Measurements from ENCODE around the gene RNF208. TPM values are rescaled to one million over a fixed set of nuclear protein-coding genes. Genes with fewer than 3 reads are reported as not detected.
A peak's percentile ranks its signal among the peaks of the same experiment; 100 is the strongest.

RNF208 gene
- total and polyA plus RNA-seq, 9 of the 15 experiments (the other 6 are each of a cell fraction or from before 2014, with no cell fraction given): 0.15 to 6.9 (median 0.50) TPM; not detected in 2

DNA sequence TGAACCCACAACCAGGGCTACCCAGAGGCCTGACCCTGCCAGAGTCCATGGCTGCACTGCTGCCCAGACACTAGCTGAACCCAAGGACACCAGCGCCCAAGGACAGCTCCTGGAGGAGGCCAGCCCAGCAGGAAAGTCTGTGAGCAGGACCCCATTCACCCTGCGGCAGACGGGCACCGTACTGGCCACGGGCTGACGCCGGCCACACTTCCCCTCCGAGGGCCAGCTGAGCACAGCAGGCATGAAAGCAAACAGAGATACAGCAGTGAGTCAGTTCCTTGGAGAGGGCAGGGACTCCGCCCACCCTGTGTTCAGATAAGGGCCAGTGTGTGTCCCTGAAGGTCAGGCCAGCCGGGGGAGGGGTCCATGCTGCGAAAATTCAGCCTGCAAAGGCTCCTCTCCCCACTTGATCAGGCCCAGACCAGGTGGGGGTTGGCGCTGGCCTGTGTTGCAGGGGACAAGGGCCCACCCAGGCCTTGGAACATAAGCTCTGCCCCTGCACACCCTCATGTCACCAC, 3.2 kb downstream of the RNF208 start (continued):
- TF ChIP-seq CBX5 (IDR thresholded peaks at IDR 0.05; ENCODE audit: borderline replicate concordance, low read depth): no peak
- TF ChIP-seq FOXK1 (CRISPR knock-in tag; IDR thresholded peaks at IDR 0.05; ENCODE audit: borderline replicate concordance): no peak
- no peak for TF ChIP-seq GTF2F1 (IDR thresholded peaks at IDR 0.05; ENCODE audit: low read depth, low read length)

DNA sequence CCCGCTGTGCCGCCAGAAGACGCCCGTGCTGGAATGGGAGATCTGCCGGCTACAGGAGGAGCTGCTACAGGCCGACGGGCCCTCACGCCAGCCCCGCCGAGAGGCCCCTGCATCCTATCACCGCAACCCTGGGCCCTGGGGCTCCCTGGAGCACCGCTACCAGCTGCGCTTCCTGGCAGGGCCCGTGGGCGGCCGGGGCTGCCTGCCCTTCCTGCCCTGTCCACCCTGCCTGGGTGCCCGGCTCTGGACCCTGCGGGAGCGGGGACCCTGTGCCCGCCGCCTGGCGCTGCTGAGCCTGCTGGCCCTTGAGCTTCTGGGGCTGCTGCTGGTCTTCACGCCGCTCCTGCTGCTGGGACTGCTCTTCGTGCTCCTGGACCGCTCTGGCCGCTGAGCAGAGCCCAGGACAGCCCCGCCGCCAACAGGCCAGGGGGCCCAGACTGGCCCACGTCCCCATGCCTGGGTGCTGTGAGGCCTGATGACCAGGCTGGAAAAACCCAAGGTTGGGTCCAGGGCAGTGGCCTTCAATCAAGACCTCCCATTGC, 3.8 kb downstream of the RNF208 start:
- no peak for FAIRE-seq
- intact Hi-C loops (cut with micrococcal nuclease): loop anchor here (2.0 kb wide), 1 partner anchor 17 kb away; the partner anchor contains the start of gene TPRN
- no peak for DNase-seq (ENCODE audit: extremely low read depth in 1 of 4, low spot score in 3 of 4)
- Histone ChIP-seq H3K4me1 (replicated peaks in 1 of 2; ENCODE audit: control insufficient read depth in 2 of 2, insufficient read depth in 2 of 2, low read length in 2 of 2) (peaks cover 34 to 91% of the 10 kb centered on the region in 2 experiments), H3K4me2 (ENCODE audit: insufficient read depth, low read length) (peak overlapping the region; percentile 82), H3K9me3 (replicated peaks; ENCODE audit: control insufficient read depth, insufficient read depth, low read depth, low read length) (no peaks in the 10 kb centered on the region), H3K79me2 (ENCODE audit: control insufficient read depth, insufficient read depth, low read length) (peaks cover 18% of the 10 kb centered on the region; the same call in 2 of the 3 replicates), H3K27ac (ENCODE audit: extremely low read depth, low read depth, low read length) (peak overlapping the region; percentile 72), H3K9ac (ENCODE audit: insufficient read depth in 1 of 2, low read depth in 2 of 2, low read length in 2 of 2) (peak overlapping the region; percentile 76 to 92), H3K27me3 (ENCODE audit: control insufficient read depth in 2 of 2, insufficient read depth in 2 of 2, low read length in 2 of 2) (no peaks in the 10 kb centered on the region), H3K36me3 (ENCODE audit: control insufficient read depth, insufficient read depth, low read length) (peaks cover 32% of the 10 kb centered on the region; the same call in 1 of the 3 replicates), H2AFZ (ENCODE audit: low read depth, low read length) (no peak overlapping the region), H4K20me1 (replicated peaks; ENCODE audit: control insufficient read depth, insufficient read depth, low read length) (no peaks in the 10 kb centered on the region), H3K4me3 (no peak overlapping the region), H3K9me1 (ENCODE audit: control insufficient read depth, insufficient read depth, low read length) (no peaks in the 10 kb centered on the region)
- in situ Hi-C loops (cut with MboI): no loop called here
- POLR2A ChIA-PET: interaction anchor here (0.5 to 2.1 kb wide), 11 partner anchors 9 to 222 kb away, joined by 3 to 13 read pairs (median 5); partner anchors contain the start of genes CLIC3, TPRN and TUBB4B
- TF ChIP-seq, protein P1, sequence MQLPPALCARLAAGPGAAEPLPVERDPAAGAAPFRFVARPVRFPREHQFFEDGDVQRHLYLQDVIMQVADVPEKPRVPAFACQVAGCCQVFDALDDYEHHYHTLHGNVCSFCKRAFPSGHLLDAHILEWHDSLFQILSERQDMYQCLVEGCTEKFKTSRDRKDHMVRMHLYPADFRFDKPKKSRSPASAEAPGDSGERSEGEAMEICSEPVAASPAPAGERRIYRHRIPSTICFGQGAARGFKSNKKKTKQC (CRISPR knock-in tag; IDR thresholded peaks at IDR 0.05): 0 out of 2 replicates have a peak, but pooled peaks have one; percentile 9
- TF ChIP-seq FOXM1 (IDR thresholded peaks at IDR 0.05; ENCODE audit: low read depth) (no peak), FOXM1 (CRISPR knock-in tag; IDR thresholded peaks at IDR 0.05; ENCODE audit: low read depth) (no peak), ZNF282 (CRISPR knock-in tag; IDR thresholded peaks at IDR 0.05) (0 out of 2 replicates have a peak, but pooled peaks have one; percentile 27), CAMTA2 (CRISPR knock-in tag; conservative IDR thresholded peaks at IDR 0.05) (0 out of 2 replicates have a peak, but pooled peaks have one; percentile 5), FIP1L1 (IDR thresholded peaks at IDR 0.05; ENCODE audit: low read depth, low read length, poor library complexity, severe bottlenecking) (peak; percentile 39), CBX8 (IDR thresholded peaks at IDR 0.05; ENCODE audit: borderline replicate concordance, extremely low read depth, low read depth, low read length, poor library complexity, severe bottlenecking) (no peak), ZNF589 (CRISPR knock-in tag; IDR thresholded peaks at IDR 0.05; ENCODE audit: low read depth) (0 out of 2 replicates have a peak, but pooled peaks have one; percentile 1), ZNF175 (CRISPR knock-in tag; IDR thresholded peaks at IDR 0.05; ENCODE audit: low read depth) (no peak)
- TF ChIP-seq, protein P2, sequence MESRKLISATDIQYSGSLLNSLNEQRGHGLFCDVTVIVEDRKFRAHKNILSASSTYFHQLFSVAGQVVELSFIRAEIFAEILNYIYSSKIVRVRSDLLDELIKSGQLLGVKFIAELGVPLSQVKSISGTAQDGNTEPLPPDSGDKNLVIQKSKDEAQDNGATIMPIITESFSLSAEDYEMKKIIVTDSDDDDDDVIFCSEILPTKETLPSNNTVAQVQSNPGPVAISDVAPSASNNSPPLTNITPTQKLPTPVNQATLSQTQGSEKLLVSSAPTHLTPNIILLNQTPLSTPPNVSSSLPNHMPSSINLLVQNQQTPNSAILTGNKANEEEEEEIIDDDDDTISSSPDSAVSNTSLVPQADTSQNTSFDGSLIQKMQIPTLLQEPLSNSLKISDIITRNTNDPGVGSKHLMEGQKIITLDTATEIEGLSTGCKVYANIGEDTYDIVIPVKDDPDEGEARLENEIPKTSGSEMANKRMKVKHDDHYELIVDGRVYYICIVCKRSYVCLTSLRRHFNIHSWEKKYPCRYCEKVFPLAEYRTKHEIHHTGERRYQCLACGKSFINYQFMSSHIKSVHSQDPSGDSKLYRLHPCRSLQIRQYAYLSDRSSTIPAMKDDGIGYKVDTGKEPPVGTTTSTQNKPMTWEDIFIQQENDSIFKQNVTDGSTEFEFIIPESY (CRISPR knock-in tag; IDR thresholded peaks at IDR 0.05): peak; percentile 78
- TF ChIP-seq, protein P3, sequence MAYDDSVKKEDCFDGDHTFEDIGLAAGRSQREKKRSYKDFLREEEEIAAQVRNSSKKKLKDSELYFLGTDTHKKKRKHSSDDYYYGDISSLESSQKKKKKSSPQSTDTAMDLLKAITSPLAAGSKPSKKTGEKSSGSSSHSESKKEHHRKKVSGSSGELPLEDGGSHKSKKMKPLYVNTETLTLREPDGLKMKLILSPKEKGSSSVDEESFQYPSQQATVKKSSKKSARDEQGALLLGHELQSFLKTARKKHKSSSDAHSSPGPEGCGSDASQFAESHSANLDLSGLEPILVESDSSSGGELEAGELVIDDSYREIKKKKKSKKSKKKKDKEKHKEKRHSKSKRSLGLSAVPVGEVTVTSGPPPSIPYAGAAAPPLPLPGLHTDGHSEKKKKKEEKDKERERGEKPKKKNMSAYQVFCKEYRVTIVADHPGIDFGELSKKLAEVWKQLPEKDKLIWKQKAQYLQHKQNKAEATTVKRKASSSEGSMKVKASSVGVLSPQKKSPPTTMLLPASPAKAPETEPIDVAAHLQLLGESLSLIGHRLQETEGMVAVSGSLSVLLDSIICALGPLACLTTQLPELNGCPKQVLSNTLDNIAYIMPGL (CRISPR knock-in tag; IDR thresholded peaks at IDR 0.05): 0 out of 2 replicates have a peak, but pooled peaks have one; percentile 47
- 85% methylated on average over 24 of the region's 30 CpGs for WGBS (ENCODE audit: insufficient coverage, low coverage, missing lambda C conversion rate)
- no peak for ATAC-seq
- CTCF ChIA-PET (ENCODE audit: low intra/inter-chr PET ratio): no interaction called here
- BruUV-seq (replicated peaks): no TSS peak

All from K562 (cell line).